Measurements from ENCODE around the gene ZFHX2. TPM values are rescaled to one million over a fixed set of nuclear protein-coding genes. Genes with fewer than 3 reads are reported as not detected.

Gene ZFHX2
- total RNA-seq, 2 donors from 2014 or later: 1.8 to 2.0 TPM

DNA sequence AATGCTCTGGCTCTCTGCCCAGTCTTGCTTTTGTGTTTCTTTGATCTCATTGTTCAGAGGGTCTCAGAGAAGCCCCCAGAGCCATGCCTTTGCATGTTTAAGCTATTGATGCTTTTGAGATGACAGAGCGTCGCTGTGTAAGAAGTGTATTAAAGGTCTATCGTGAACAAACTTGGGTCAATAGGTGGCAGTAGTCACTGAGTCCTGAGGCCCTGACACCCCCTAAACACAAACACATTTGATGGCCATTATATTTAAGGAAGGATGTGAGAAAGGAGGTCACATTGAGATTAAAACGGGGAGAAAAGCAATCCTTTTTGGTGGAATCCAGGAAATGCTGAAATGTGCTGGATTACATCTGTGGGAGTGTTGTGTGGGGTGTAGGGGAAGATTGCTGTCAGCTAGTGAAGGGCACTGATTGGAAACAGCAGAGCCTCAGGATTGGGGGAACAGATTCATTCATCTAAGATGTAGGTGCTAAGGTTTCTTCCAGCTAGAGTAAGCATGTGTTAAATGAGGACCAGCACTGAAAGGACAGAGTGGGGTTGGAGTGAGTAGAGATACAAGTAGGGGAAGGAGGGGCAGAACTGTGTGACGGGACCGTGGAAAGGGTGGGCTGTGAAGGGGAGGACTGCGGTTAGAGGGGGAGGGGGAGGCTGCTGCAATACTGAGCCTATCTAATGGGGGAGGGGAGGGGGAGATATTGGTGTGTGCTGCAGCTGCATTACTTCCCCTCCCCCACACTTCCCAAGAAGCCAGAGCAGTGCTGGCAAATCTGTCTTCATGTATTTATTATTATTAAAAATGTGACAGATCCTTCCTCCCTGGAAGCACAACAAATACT lies 69.4 kb downstream of the ZFHX2 start:
- H3K4me3 ChIP-seq: no peak overlapping the region
- no peak for DNase-seq
- no peak overlapping the region for H3K27ac ChIP-seq
- no peaks in the 10 kb centered on the region for H3K9me3 ChIP-seq
- H3K36me3 ChIP-seq: peaks cover 5% of the 10 kb centered on the region
- H3K27me3 ChIP-seq: no peaks in the 10 kb centered on the region
- no peak overlapping the region for H3K9ac ChIP-seq (ENCODE audit: low read depth in 2 of 2, low read length in 2 of 2)
- TF ChIP-seq, protein P1, sequence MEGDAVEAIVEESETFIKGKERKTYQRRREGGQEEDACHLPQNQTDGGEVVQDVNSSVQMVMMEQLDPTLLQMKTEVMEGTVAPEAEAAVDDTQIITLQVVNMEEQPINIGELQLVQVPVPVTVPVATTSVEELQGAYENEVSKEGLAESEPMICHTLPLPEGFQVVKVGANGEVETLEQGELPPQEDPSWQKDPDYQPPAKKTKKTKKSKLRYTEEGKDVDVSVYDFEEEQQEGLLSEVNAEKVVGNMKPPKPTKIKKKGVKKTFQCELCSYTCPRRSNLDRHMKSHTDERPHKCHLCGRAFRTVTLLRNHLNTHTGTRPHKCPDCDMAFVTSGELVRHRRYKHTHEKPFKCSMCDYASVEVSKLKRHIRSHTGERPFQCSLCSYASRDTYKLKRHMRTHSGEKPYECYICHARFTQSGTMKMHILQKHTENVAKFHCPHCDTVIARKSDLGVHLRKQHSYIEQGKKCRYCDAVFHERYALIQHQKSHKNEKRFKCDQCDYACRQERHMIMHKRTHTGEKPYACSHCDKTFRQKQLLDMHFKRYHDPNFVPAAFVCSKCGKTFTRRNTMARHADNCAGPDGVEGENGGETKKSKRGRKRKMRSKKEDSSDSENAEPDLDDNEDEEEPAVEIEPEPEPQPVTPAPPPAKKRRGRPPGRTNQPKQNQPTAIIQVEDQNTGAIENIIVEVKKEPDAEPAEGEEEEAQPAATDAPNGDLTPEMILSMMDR (IDR thresholded peaks at IDR 0.05): no peak
- no peaks in the 10 kb centered on the region for H3K4me1 ChIP-seq
- intact Hi-C loops (cut with DNase I): no loop called here

DNA sequence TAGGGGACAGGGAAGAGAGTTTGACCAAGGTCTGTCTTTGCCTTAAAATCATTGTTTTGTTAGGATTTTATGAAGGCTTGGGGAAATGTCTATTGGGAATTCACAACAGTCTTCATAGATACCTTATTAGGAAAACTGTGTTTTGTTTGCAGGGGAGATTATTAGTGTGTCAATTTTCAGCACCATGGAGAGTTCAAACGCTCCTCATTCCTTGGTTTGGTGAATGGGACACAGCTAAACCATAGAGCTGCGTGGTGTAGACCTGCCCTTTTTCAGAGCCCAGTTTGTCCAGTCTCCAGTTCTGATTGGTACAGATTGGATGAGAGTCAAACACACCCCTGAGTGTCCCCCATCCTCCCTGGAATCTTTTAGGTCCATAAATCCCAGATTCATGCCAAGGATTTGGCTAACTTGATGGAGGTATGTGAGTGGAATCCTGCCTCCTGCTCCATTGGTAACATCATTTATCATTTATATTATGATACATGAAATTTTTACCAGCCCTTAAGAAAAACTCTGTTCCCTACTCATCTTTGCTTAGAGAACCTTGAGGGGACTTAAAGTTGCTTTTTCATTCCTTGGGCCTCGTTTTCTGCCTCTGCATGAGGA lies 70.1 kb downstream of the ZFHX2 start:
- Histone ChIP-seq H3K27ac (no peak overlapping the region), H3K36me3 (peaks cover 11% of the 10 kb centered on the region), H3K9me3 (no peaks in the 10 kb centered on the region), H3K27me3 (no peaks in the 10 kb centered on the region), H3K9ac (ENCODE audit: low read depth in 2 of 2, low read length in 2 of 2) (no peak overlapping the region), H3K4me3 (no peak overlapping the region), H3K4me1 (no peaks in the 10 kb centered on the region)
- intact Hi-C loops (cut with DNase I): no loop called here
- no peak for DNase-seq
- TF ChIP-seq, protein P1 (IDR thresholded peaks at IDR 0.05): no peak

DNA sequence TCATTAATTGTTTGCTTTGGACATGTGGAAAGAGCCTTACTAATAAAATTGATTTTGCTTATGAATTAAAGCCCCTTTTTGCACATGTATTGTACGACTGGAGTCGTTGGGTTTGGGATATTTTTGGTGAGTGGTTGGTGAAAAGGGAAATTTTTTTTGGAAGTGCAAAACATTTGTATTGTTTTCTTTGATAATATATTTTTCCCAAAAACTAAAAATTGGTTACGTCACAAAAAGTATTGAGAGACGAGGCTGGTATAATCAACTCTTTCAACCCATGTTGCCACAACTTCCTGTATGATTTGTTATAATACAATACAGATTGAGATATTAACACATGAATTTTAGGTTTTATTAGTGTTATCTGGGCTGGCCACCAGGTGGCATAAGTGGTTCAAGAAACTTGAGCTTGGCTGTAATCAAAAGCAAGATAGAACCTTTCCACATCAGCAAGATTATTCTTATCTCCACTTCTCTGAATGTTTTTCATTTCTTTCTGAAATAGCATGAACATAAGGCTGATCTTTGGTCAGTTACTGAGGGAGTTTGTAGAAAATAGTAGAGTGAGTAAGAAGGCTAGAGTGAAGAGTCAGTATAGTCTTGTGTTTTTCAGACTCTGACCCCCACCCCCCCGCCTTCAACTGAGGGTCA lies 73.3 kb downstream of the ZFHX2 start:
- Histone ChIP-seq H3K9me3 (no peaks in the 10 kb centered on the region), H3K4me3 (no peak overlapping the region), H3K4me1 (no peaks in the 10 kb centered on the region), H3K27ac (no peak overlapping the region), H3K27me3 (no peaks in the 10 kb centered on the region), H3K36me3 (peaks cover 21% of the 10 kb centered on the region), H3K9ac (ENCODE audit: low read depth in 2 of 2, low read length in 2 of 2) (no peak overlapping the region)
- peak; percentile 62 for DNase-seq
- TF ChIP-seq, protein P1 (IDR thresholded peaks at IDR 0.05): peak; percentile 61
- intact Hi-C loops (cut with DNase I): loop anchor here (10.0 kb wide), 1 partner anchor 153 kb away; the partner anchor contains the start of gene PABPN1

DNA sequence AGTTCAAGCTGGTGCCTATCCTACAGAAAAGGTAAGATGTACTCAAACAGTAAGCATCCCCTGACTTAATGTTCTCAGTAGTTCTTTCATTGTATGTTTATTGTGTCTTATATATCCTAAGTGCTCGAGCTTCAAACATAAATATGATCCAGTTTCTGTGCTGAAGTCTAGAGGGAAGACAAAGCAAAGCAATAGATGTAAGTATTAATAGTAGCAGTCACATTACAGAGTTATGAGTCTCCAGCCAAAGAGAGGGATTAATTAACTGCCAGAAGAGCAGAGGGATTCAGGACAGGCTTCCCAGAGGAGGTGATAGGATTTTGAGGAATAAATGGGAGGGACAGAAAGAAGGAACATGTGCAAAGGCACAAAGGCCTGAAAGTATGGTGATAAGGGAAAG lies 80.6 kb downstream of the ZFHX2 start:
- TF ChIP-seq, protein P1 (IDR thresholded peaks at IDR 0.05): no peak
- Histone ChIP-seq H3K9me3 (no peaks in the 10 kb centered on the region), H3K36me3 (peaks cover 13% of the 10 kb centered on the region), H3K27me3 (no peaks in the 10 kb centered on the region), H3K4me1 (peaks cover 3% of the 10 kb centered on the region), H3K9ac (ENCODE audit: low read depth in 2 of 2, low read length in 2 of 2) (no peak overlapping the region), H3K27ac (no peak overlapping the region), H3K4me3 (no peak overlapping the region)
- DNase-seq: no peak
- intact Hi-C loops (cut with DNase I): loop anchor here (10.0 kb wide), 1 partner anchor 146 kb away; the partner anchor contains the start of gene PABPN1

Other genes with a start within 250 kb of the ZFHX2 start
- 10 to 100 TPM in 1 of 2 donors, 1 to 10 TPM in 1; 7.6 to 12.6 TPM for gene PPP1R3E, start 248.9 kb downstream of the ZFHX2 start, total RNA-seq
- 10 to 100 TPM; 26.2 to 42.7 TPM for gene BCL2L2, start 244.9 kb downstream of the ZFHX2 start, total RNA-seq
- 100 to 1,000 TPM; 122 to 197 TPM for gene PABPN1, start 230.3 kb downstream of the ZFHX2 start, total RNA-seq
- 1 to 10 TPM; 3.9 to 6.7 TPM for gene SLC22A17, start 198.9 kb downstream of the ZFHX2 start, total RNA-seq
- 1 to 10 TPM; 1.1 to 2.3 TPM for gene EFS, start 186.6 kb downstream of the ZFHX2 start, total RNA-seq
- not detected for gene IL25, start 179.0 kb downstream of the ZFHX2 start, total RNA-seq
- gene CMTM5, start 174.7 kb downstream of the ZFHX2 start, total RNA-seq: under 1 TPM; 0.40 to 0.66 TPM
- gene MYH6, start 143.5 kb downstream of the ZFHX2 start, total RNA-seq: 1 to 10 TPM in 1 of 2 donors, not detected in 1; 1.6 TPM
- 1 to 10 TPM in 1 of 2 donors, not detected in 1; 1.2 TPM for gene MYH7, start 116.1 kb downstream of the ZFHX2 start, total RNA-seq
- gene NGDN, start 82.1 kb downstream of the ZFHX2 start, total RNA-seq: 10 to 100 TPM; 21.4 to 27.6 TPM
- 10 to 100 TPM in 1 of 2 donors, 1 to 10 TPM in 1; 9.0 to 21.0 TPM for gene THTPA, start 4.5 kb upstream of the ZFHX2 start, total RNA-seq
- 100 to 1,000 TPM; 154 to 214 TPM for gene AP1G2, start 16.0 kb upstream of the ZFHX2 start, total RNA-seq
- under 1 TPM; 0.30 to 0.58 TPM for gene JPH4, start 27.0 kb upstream of the ZFHX2 start, total RNA-seq
- 1 to 10 TPM in 1 of 2 donors, under 1 TPM in 1; 0.56 to 2.1 TPM for gene DHRS2, start 84.6 kb upstream of the ZFHX2 start, total RNA-seq

All from colonic mucosa (tissue), 4 donors.